Measurements from ENCODE around the gene AGK. TPM values are rescaled to one million over a fixed set of nuclear protein-coding genes. Genes with fewer than 3 reads are reported as not detected.

AGK gene
- polyA plus RNA-seq, 2 of the 4 experiments (the other 2 are of a cell fraction): 29.6 to 63.5 TPM

GRCh38 chr7:141654551-141654950, 103.3 kb downstream of the AGK start:
- WGBS (ENCODE audit: missing lambda C conversion rate): 36% methylated on average over 3 of the region's 3 CpGs

DNA sequence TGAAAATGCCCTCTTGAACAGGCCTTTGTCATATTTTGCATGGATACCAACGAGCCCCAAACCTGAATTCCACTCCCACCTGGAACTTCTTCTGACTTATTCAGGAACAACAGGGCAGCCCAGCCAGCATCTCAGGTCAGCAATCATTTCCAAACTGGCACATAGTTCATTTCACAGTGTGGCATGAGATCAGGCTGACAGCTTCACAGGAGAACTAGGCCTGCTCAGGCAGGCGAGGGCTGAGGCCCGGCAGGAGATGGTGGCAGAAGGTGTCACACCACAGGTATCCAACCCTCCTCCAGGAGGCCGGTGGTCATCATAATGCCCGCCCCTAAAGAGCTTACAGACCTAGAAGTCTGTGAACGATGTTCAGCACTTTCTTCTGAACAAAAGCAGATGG, 108.3 kb downstream of the AGK start:
- TF ChIP-seq RCOR1 (IDR thresholded peaks at IDR 0.05; ENCODE audit: low read depth, low read length) (no peak), RNF2 (IDR thresholded peaks at IDR 0.05; ENCODE audit: borderline replicate concordance, low read depth) (no peak), HOXA7 (CRISPR knock-in tag; IDR thresholded peaks at IDR 0.05) (no peak), TFCP2L1 (CRISPR knock-in tag; IDR thresholded peaks at IDR 0.05) (no peak)
- whole genome bisulfite sequencing (ENCODE audit: missing lambda C conversion rate): 87% methylated on average over 5 of the region's 6 CpGs
- H3K4me2 ChIP-seq: no peak overlapping the region
- H3K9me3 ChIP-seq: no peaks in the 10 kb centered on the region
- ChIA-PET CTCF (interaction anchor here (0.6 to 5.0 kb wide), 6 partner anchors 10 to 591 kb away, joined by 3 to 26 read pairs (median 6); partner anchors contain the start of gene SSBP1), POLR2A (no interaction called here)
- H3K4me1 ChIP-seq: peaks cover 26% of the 10 kb centered on the region
- DNase-seq (ENCODE audit: low read depth in 1 of 2, low spot score in 1 of 2) (no peak), ATAC-seq (no peak), FAIRE-seq (no peak)
- no peak overlapping the region for H3K27ac ChIP-seq
- no peak overlapping the region for H3K4me3 ChIP-seq

More at GRCh38 chr7:141654551-141654950, 103.3 kb downstream of the AGK start:
- TF ChIP-seq HDAC2 (IDR thresholded peaks at IDR 0.05): no peak
- TF ChIP-seq NR3C1 (IDR thresholded peaks at IDR 0.05): no peak
- no peak for TF ChIP-seq ZNF302 (CRISPR knock-in tag; IDR thresholded peaks at IDR 0.05)
- TF ChIP-seq RARB (CRISPR knock-in tag; IDR thresholded peaks at IDR 0.05): no peak
- no peak for TF ChIP-seq PBX3 (IDR thresholded peaks at IDR 0.05)
- peak; percentile 70 for TF ChIP-seq SMC3 (IDR thresholded peaks at IDR 0.05)
- TF ChIP-seq CTCF (IDR thresholded peaks at IDR 0.05): peak; percentile 75
- TF ChIP-seq TP53 (CRISPR knock-in tag; IDR thresholded peaks at IDR 0.05): no peak
- no peak for TF ChIP-seq KDM5A (IDR thresholded peaks at IDR 0.05)
- TF ChIP-seq RFX5 (IDR thresholded peaks at IDR 0.05): no peak
- no peak for TF ChIP-seq CBX2 (IDR thresholded peaks at IDR 0.05; ENCODE audit: borderline replicate concordance, low read depth)
- peak; percentile 78 for TF ChIP-seq RAD21 (conservative IDR thresholded peaks at IDR 0.05 in 1 of 2, IDR thresholded peaks at IDR 0.05 in 1 of 2)
- TF ChIP-seq, protein P1, sequence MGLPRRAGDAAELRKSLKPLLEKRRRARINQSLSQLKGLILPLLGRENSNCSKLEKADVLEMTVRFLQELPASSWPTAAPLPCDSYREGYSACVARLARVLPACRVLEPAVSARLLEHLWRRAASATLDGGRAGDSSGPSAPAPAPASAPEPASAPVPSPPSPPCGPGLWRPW (IDR thresholded peaks at IDR 0.05): no peak
- TF ChIP-seq, protein P2, sequence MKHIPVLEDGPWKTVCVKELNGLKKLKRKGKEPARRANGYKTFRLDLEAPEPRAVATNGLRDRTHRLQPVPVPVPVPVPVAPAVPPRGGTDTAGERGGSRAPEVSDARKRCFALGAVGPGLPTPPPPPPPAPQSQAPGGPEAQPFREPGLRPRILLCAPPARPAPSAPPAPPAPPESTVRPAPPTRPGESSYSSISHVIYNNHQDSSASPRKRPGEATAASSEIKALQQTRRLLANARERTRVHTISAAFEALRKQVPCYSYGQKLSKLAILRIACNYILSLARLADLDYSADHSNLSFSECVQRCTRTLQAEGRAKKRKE (CRISPR knock-in tag; IDR thresholded peaks at IDR 0.05; ENCODE audit: low read depth): no peak
- TF ChIP-seq NFE2L2 (conservative IDR thresholded peaks at IDR 0.05; ENCODE audit: low read length): no peak
- CTCF ChIA-PET: interaction anchor here (0.6 to 3.1 kb wide), 25 partner anchors 8 to 132 kb away, joined by 3 to 30 read pairs (median 4); partner anchors contain the start of genes DENND11 and SSBP1
- no peak overlapping the region for H3K27ac ChIP-seq
- H3K9me3 ChIP-seq: no peaks in the 10 kb centered on the region
- peaks cover 4% of the 10 kb centered on the region; the same call in 2 of the 3 replicates for H3K4me1 ChIP-seq
- no peak overlapping the region for H3K4me3 ChIP-seq
- POLR2A ChIA-PET: interaction anchor here (1.0 kb wide), 1 partner anchor 83 kb away, joined by 7 read pairs; the partner anchor contains the start of gene SSBP1
- DNase-seq (ENCODE audit: low read depth in 1 of 2, low spot score in 1 of 2) (peak; percentile 67 to 76), FAIRE-seq (no peak), ATAC-seq (peak; percentile 78 to 86)
- H3K4me2 ChIP-seq: no peak overlapping the region

- 95% methylated on average over 4 of the region's 4 CpGs for WGBS (ENCODE audit: missing lambda C conversion rate)
- FAIRE-seq: no peak
Measured at GRCh38 chr7:141660259-141660658, 109.0 kb downstream of the AGK start.

More at GRCh38 chr7:141660259-141660658, 109.0 kb downstream of the AGK start:
- no peak overlapping the region for H3K4me2 ChIP-seq
- H3K4me3 ChIP-seq: no peak overlapping the region
- no peaks in the 10 kb centered on the region for H3K9me3 ChIP-seq
- no peak for ATAC-seq
- H3K27ac ChIP-seq: no peak overlapping the region
- peaks cover 22% of the 10 kb centered on the region for H3K4me1 ChIP-seq
- ChIA-PET CTCF (interaction anchor here (1.5 to 5.0 kb wide), 7 partner anchors 9 to 126 kb away, joined by 3 to 26 read pairs (median 6); partner anchors contain the start of gene SSBP1), POLR2A (no interaction called here)
- no peak for DNase-seq (ENCODE audit: low read depth in 1 of 2, low spot score in 1 of 2)
- TF ChIP-seq RCOR1 (IDR thresholded peaks at IDR 0.05; ENCODE audit: low read depth, low read length): no peak

Measured in A549 (cell line).